Measurements from ENCODE around the gene TMEM45A. TPM values are rescaled to one million over a fixed set of nuclear protein-coding genes. Genes with fewer than 3 reads are reported as not detected.

The TMEM45A gene
- total RNA-seq, 1 donor from 2014 or later: 9.2 TPM

DNA sequence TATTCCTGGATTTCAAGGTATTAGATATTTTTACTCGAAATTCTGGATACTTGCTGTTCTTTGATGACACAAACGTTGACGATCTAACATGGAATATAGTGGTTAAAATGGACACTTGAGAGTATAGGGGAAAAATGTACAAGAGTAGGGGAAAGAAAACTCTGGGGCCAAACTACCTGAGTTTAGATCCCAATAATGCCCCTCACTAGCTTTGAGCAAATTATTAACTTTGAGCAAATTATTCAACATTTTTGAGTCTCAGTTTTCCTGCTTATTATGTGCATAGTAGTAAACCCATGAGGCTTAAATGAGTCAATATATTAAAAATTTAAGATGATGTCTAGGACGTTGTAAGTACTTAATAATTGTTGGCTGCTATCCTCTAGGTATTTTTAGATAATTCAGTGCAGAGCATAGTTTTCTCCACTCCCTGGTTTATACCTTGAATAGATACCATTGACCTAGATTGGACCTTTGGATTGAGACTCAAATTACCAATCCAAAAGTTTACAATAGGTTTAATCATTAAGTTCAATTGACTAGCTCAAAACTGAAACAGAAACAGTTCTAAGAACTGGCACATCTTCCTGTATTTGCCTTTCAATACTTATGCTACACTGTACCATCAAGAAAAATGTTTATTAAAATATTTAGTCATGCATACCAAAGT lies 121.4 kb downstream of the TMEM45A start:
- DNase-seq (ENCODE audit: low spot score): no peak

GRCh38 chr3:100614941-100615340 lies 122.5 kb downstream of the TMEM45A start:
- DNase-seq (ENCODE audit: low spot score): no peak

DNA sequence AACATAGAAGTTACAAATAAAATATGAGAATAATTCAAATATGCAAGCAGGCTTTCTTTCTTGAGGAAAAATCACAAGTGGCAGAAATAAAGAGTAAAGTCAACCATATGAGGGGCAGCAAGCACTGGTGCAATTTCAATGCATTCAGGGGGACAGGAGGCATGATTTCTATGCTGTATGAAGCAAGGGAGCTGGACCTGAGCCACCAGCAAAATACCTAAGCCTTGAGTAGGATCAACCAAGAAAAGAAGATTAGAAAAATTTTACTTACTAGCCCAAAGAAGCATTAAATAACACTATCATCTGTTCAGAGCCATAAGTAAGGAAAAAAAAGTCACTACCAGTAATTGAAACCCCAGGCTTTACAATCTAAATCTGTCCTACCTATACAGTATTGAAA lies 123.3 kb downstream of the TMEM45A start:
- no peak for DNase-seq (ENCODE audit: low spot score)

- DNase-seq (ENCODE audit: low spot score): no peak
Observed at GRCh38 chr3:100621251-100621650, 128.8 kb downstream of the TMEM45A start.

Other genes with a start within 250 kb of the TMEM45A start
- gene TBC1D23, start 231.6 kb upstream of the TMEM45A start, total RNA-seq: 44.7 TPM
- 64.2 TPM for gene NIT2, start 157.9 kb upstream of the TMEM45A start, total RNA-seq
- gene TOMM70, start 91.5 kb upstream of the TMEM45A start, total RNA-seq: 57.4 TPM
- gene LNP1, start 91.1 kb upstream of the TMEM45A start, total RNA-seq: 4.0 TPM
- 0.78 TPM for gene ADGRG7, start 117.0 kb downstream of the TMEM45A start, total RNA-seq
- gene TFG, start 216.9 kb downstream of the TMEM45A start, total RNA-seq: 86.9 TPM